Ascending aorta (tissue), 2 donors: ENCODE results near the gene FPR3. TPM values are rescaled to one million over a fixed set of nuclear protein-coding genes. Genes with fewer than 3 reads are reported as not detected.

ENCODE experiments used
- DNase-seq, 2 donors: peaks; one replicate each; pipeline ENCODE4 v3.0.0-alpha.2; 2019; ENCODE audit warnings: low spot score in 2 of 2
- H3K27ac ChIP-seq, 2 donors: fragments of 200-600 bp; sonication (generic); one replicate each; pipeline ENCODE4 v1.5.1; 2016 to 2017; ENCODE audit warnings: mild to moderate bottlenecking in 1 of 2
- H3K27me3 ChIP-seq: fragments of 200-600 bp; sonication (generic); one replicate; pipeline ENCODE4 v1.5.1; 2017
- H3K36me3 ChIP-seq, 2 donors: fragments of 200-600 bp; sonication (generic); one replicate each; pipeline ENCODE4 v1.5.1; 2016
- H3K4me1 ChIP-seq, 2 donors: fragments of 200-600 bp; sonication (generic); one replicate each; pipeline ENCODE4 v1.5.1; 2016 to 2017; ENCODE audit warnings: mild to moderate bottlenecking in 1 of 2
- H3K4me3 ChIP-seq, 2 donors: fragments of 200-600 bp; sonication (generic); one replicate each; pipeline ENCODE4 v1.5.1; 2016 to 2017; ENCODE audit warnings: mild to moderate bottlenecking in 1 of 2
- H3K9me3 ChIP-seq, 2 donors: fragments of 200-600 bp; sonication (generic); one replicate each; pipeline ENCODE4 v1.5.1; 2016
- intact Hi-C: fragments of 100-400 bp; cut with DNase I; formaldehyde crosslinking; loops from one replicate; pipeline ENCODE4 v1.15.1; 2023
- total RNA-seq: library from RNA; depleted of rRNA; stranded (reverse); fragments of >200 nt; gene quantifications from one replicate; pipeline ENCODE4 v1.1.0, GENCODE V29; 2016
- TF ChIP-seq, protein P1 (sequence below), 3 experiments: fragments of 200-600 bp in 2 of 3; fragments of 450-650 bp in 1 of 3; sonication (generic) in 2 of 3; IDR thresholded peaks; one replicate each; pipeline ENCODE4 v1.5.1; 2016 to 2019; ENCODE audit warnings: antibody characterized with exemption in 3 of 3, mild to moderate bottlenecking in 1 of 3, moderate library complexity in 1 of 3

The FPR3 gene
- total RNA-seq, 1 donor from 2014 or later = 16.0 TPM

DNA sequence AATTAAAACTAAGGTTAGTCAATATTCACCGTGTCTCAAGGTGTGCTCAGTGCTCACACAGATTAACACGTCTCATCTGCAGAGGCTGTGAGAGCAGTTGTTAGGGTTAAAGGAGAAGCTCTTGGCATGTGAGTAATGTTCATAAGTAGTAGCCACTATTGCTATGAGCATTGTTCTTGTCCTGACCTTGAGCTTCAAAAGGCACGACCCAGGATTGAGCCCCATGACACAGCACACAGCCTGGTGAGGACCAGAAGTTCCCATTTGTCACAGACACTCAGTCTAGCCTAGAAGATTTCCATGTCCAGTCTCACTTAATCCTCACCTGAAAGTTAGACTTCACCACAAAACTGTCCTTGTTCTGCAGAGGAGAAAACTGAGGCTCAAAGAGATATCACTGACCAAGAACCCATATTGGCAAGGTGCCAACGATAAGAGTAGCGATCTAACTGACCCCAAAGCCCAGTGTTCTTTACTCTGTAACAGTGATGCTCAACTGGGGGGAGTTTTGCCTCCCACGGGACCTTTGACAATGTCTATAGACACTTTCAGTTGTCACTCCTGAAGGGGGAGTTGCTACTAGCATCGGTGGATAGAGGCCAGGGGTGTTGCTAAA is 26.0 kb downstream of the FPR3 start:
- no peaks in the 10 kb centered on the region for H3K36me3 ChIP-seq
- TF ChIP-seq, protein P1, sequence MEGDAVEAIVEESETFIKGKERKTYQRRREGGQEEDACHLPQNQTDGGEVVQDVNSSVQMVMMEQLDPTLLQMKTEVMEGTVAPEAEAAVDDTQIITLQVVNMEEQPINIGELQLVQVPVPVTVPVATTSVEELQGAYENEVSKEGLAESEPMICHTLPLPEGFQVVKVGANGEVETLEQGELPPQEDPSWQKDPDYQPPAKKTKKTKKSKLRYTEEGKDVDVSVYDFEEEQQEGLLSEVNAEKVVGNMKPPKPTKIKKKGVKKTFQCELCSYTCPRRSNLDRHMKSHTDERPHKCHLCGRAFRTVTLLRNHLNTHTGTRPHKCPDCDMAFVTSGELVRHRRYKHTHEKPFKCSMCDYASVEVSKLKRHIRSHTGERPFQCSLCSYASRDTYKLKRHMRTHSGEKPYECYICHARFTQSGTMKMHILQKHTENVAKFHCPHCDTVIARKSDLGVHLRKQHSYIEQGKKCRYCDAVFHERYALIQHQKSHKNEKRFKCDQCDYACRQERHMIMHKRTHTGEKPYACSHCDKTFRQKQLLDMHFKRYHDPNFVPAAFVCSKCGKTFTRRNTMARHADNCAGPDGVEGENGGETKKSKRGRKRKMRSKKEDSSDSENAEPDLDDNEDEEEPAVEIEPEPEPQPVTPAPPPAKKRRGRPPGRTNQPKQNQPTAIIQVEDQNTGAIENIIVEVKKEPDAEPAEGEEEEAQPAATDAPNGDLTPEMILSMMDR (IDR thresholded peaks at IDR 0.05) = no peak
- no peaks in the 10 kb centered on the region for H3K4me1 ChIP-seq
- no peaks in the 10 kb centered on the region for H3K9me3 ChIP-seq
- H3K4me3 ChIP-seq = no peak overlapping the region
- no peak for DNase-seq
- intact Hi-C loops = no loop called here
- H3K27ac ChIP-seq = no peak overlapping the region
- H3K27me3 ChIP-seq = no peaks in the 10 kb centered on the region

DNA sequence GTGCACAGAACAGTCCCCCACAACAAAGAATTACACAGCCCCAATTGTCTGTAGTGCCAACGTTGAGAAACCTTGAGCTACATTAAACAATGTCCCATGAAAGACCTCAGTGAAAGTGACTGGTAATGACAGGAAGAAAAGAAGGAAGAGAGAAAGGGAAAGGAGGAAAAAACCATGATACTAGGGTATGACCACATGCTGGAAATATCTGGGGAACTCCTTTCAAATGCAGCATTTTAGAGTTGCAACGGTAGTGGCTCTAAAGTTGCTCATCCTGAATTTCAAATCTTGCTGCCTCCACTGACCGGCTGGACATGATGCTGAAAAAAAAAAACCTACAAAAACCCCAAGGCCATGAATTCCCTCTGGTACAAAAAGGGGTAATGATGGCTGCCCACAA is 26.5 kb downstream of the FPR3 start:
- intact Hi-C loops = no loop called here
- Histone ChIP-seq H3K36me3 (no peaks in the 10 kb centered on the region), H3K9me3 (no peaks in the 10 kb centered on the region), H3K4me1 (no peaks in the 10 kb centered on the region), H3K27ac (no peak overlapping the region), H3K4me3 (no peak overlapping the region), H3K27me3 (no peaks in the 10 kb centered on the region)
- no peak for DNase-seq
- TF ChIP-seq, protein P1 (IDR thresholded peaks at IDR 0.05) = no peak

DNA sequence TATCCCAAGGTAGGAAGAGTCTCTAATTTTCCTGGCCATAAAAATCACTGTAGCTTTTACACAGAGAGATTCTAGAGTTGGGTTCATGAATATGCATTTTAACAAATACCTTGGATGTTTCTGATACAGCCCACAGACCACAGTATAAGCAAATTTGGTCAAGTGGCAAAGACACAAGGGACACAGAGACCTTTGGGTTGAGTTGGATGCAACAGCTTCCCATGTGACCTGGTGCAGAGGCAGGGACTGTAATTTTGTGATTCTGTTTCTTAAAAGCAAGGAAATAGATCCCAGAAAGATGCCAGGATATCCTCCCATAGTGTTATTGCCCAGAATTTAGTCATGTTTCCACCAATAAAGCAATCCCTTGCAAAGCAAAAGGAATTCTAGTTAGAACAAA is 27.0 kb downstream of the FPR3 start:
- no peak for DNase-seq
- no peaks in the 10 kb centered on the region for H3K4me1 ChIP-seq
- H3K9me3 ChIP-seq = no peaks in the 10 kb centered on the region
- no peaks in the 10 kb centered on the region for H3K27me3 ChIP-seq
- H3K36me3 ChIP-seq = no peaks in the 10 kb centered on the region
- H3K4me3 ChIP-seq = no peak overlapping the region
- intact Hi-C loops = no loop called here
- no peak overlapping the region for H3K27ac ChIP-seq
- TF ChIP-seq, protein P1 (IDR thresholded peaks at IDR 0.05) = no peak

DNA sequence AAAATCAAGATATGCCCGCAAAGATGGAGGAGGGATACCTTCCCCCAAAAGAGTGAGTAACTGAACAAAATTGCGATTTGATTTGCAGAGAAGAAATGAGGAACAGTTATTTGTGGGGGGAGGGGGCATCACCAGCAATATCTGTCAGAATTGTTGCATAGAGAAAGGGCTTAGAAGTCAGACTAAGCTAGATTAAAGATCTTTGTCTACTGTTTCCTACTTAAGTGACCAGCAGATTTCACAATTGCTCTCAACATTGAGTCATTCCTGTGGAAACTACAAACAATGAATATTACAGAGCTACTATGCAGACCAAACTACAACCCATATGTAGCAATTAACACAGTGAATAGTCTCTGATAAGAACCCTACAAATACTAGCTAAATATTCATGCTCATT is 27.4 kb downstream of the FPR3 start:
- intact Hi-C loops = no loop called here
- H3K9me3 ChIP-seq = no peaks in the 10 kb centered on the region
- DNase-seq = no peak
- no peaks in the 10 kb centered on the region for H3K36me3 ChIP-seq
- no peaks in the 10 kb centered on the region for H3K27me3 ChIP-seq
- H3K4me3 ChIP-seq = no peak overlapping the region
- no peak overlapping the region for H3K27ac ChIP-seq
- no peaks in the 10 kb centered on the region for H3K4me1 ChIP-seq
- TF ChIP-seq, protein P1 (IDR thresholded peaks at IDR 0.05) = no peak

DNA sequence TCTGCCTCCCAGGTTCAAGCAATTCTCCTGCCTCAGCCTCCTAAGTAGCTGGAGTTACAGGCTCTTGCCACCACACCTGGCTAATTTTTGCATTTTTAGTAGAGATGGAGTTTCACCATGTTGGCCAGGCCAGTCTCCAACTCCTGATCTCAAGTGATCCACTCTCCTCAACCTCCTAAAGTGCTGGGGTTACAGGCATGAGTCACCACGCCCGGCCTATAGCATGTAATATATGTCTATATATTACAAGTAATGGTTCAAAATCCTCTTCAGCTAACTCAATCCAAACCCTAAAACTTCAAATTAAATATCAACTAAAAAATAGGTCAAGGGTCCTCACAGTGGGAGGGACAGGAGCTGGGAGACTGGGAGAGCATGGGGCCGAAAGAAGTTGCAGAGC is 28.0 kb downstream of the FPR3 start:
- no peaks in the 10 kb centered on the region for H3K36me3 ChIP-seq
- intact Hi-C loops = no loop called here
- H3K9me3 ChIP-seq = no peaks in the 10 kb centered on the region
- TF ChIP-seq, protein P1 (IDR thresholded peaks at IDR 0.05) = no peak
- H3K4me1 ChIP-seq = no peaks in the 10 kb centered on the region
- no peak for DNase-seq
- no peak overlapping the region for H3K27ac ChIP-seq
- H3K4me3 ChIP-seq = no peak overlapping the region
- H3K27me3 ChIP-seq = no peaks in the 10 kb centered on the region
